ENCODE data around the gene TTL. TPM values are rescaled to one million over a fixed set of nuclear protein-coding genes. Genes with fewer than 3 reads are reported as not detected.
A peak's percentile ranks its signal among the peaks of the same experiment; 100 is the strongest.

The TTL gene
- total and polyA plus RNA-seq, 2 of the 13 experiments (the other 11 are each of a cell fraction or from before 2014, with no cell fraction given): 19.0 to 59.8 TPM

DNA sequence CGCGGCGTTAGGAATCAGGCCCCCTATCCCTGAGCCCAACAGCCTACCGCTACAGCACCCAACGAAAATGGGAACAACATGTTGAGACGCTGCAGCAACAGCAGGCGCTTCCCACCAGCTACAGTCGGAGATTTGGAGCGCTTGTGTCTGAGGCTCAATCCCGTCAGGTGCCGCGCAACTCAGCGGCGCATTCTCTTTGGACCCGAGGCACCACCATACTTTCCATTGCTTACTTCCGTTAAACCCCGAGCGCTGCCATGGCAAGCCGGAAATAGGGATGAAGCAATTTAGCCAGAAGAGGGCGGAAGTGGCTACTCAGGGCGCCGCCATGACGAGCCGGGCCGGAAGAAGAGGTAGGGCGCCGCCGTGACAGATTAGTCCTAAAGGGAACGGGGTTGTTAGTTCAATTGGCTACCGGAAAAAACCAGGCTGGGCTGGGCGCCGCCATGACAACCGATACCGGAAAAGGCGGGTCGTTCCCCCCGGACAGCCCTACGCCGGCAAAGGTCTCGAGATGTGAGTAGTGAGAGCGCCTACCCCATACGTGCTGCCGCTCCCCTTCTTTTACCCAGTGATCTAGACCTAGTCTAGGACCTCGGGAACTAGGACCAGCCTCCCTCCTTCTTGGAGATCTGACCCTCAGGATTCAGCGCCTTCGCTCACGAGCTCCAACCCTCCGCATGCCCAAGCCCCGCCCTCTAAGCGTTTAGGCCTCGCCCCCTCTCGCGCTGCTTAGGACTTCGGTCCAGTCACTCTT lies 102.4 kb downstream of the TTL start, which contains the start of gene CHCHD5 (continued):
- TF ChIP-seq ZBTB26 (CRISPR knock-in tag; IDR thresholded peaks at IDR 0.05; ENCODE audit: borderline replicate concordance): peak; percentile 39; the same call in 1 of the 2 replicates
- TF ChIP-seq ZNF639 (CRISPR knock-in tag; conservative IDR thresholded peaks at IDR 0.05): peak; percentile 99
- TF ChIP-seq, protein P1, sequence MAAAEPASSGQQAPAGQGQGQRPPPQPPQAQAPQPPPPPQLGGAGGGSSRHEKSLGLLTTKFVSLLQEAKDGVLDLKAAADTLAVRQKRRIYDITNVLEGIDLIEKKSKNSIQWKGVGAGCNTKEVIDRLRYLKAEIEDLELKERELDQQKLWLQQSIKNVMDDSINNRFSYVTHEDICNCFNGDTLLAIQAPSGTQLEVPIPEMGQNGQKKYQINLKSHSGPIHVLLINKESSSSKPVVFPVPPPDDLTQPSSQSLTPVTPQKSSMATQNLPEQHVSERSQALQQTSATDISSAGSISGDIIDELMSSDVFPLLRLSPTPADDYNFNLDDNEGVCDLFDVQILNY (CRISPR knock-in tag; conservative IDR thresholded peaks at IDR 0.05): no peak
- TF ChIP-seq ZFP36L1 (CRISPR knock-in tag; IDR thresholded peaks at IDR 0.05): no peak
- no peak for TF ChIP-seq CCAR2 (optimal IDR thresholded peaks at IDR 0.05; ENCODE audit: low read depth, low read length)
- TF ChIP-seq SATB2 (CRISPR knock-in tag; IDR thresholded peaks at IDR 0.05): no peak
- peak; percentile 80 to 97; a peak in 3 of 4 replicates for TF ChIP-seq HMGXB4 (CRISPR knock-in tag; IDR thresholded peaks at IDR 0.05; ENCODE audit: borderline replicate concordance in 1 of 2, low read depth in 1 of 2)
- TF ChIP-seq HDAC6 (IDR thresholded peaks at IDR 0.05; ENCODE audit: low read depth, low read length): no peak
- peak; percentile 94 for TF ChIP-seq ZNF274 (CRISPR knock-in tag; IDR thresholded peaks at IDR 0.05)
- no peak for TF ChIP-seq ZNF484 (CRISPR knock-in tag; IDR thresholded peaks at IDR 0.05; ENCODE audit: borderline replicate concordance, low read depth)
- TF ChIP-seq ZNF564 (CRISPR knock-in tag; IDR thresholded peaks at IDR 0.05): no peak
- no peak for TF ChIP-seq MLLT10 (CRISPR knock-in tag; IDR thresholded peaks at IDR 0.05)
- no peak; the same call in none of the 2 replicates for TF ChIP-seq NCOA2 (CRISPR knock-in tag; IDR thresholded peaks at IDR 0.05)
- TF ChIP-seq, protein P2, sequence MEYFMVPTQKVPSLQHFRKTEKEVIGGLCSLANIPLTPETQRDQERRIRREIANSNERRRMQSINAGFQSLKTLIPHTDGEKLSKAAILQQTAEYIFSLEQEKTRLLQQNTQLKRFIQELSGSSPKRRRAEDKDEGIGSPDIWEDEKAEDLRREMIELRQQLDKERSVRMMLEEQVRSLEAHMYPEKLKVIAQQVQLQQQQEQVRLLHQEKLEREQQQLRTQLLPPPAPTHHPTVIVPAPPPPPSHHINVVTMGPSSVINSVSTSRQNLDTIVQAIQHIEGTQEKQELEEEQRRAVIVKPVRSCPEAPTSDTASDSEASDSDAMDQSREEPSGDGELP (IDR thresholded peaks at IDR 0.05; ENCODE audit: borderline replicate concordance, low read depth): peak; percentile 21; the same call in 1 of the 2 replicates
- TF ChIP-seq ARNT2 (CRISPR knock-in tag; IDR thresholded peaks at IDR 0.05; ENCODE audit: low read depth): no peak
- TF ChIP-seq SETDB1 (CRISPR knock-in tag; IDR thresholded peaks at IDR 0.05; ENCODE audit: borderline replicate concordance): no peak
- peak; percentile 91; the same call in 1 of the 2 replicates for TF ChIP-seq ZNF224 (CRISPR knock-in tag; IDR thresholded peaks at IDR 0.05)
- TF ChIP-seq ZBTB1 (CRISPR knock-in tag; IDR thresholded peaks at IDR 0.05; ENCODE audit: borderline replicate concordance): no peak
- TF ChIP-seq AKAP8 (CRISPR knock-in tag; IDR thresholded peaks at IDR 0.05): 0 out of 2 replicates have a peak, but pooled peaks have one; percentile 32
- peak; percentile 91 for TF ChIP-seq ZFY (CRISPR knock-in tag; IDR thresholded peaks at IDR 0.05)
- TF ChIP-seq ZFAT (CRISPR knock-in tag; conservative IDR thresholded peaks at IDR 0.05): no peak
- TF ChIP-seq ZFP90 (CRISPR knock-in tag; IDR thresholded peaks at IDR 0.05; ENCODE audit: borderline replicate concordance): peak; percentile 76
- peak; percentile 87 for TF ChIP-seq ZNF431 (CRISPR knock-in tag; IDR thresholded peaks at IDR 0.05; ENCODE audit: borderline replicate concordance, low read depth)
- TF ChIP-seq MTA1 (CRISPR knock-in tag; IDR thresholded peaks at IDR 0.05; ENCODE audit: borderline replicate concordance): peak; percentile 92
